PC-9 (cell line): ENCODE data around the gene ECSIT. TPM values are rescaled to one million over a fixed set of nuclear protein-coding genes. Genes with fewer than 3 reads are reported as not detected.

Experiments
- BruUV-seq: library from RNA; stranded (reverse); fragments of 400-500 nt; replicated peaks from 2 replicates; lab custom pipeline; 2021; lab: Mats Ljungman, UMichigan
- CTCF ChIA-PET: fragments of 300-600 bp; sonication (Branson Sonifier 250); formaldehyde crosslinking; loops from one replicate; lab custom pipeline; 2022; ENCODE audit warnings: antibody characterized with exemption; lab: Charles Lee
- POLR2A ChIA-PET: fragments of 300-600 bp; sonication (Branson Sonifier 250); formaldehyde crosslinking; loops from one replicate; lab custom pipeline; 2022; ENCODE audit warnings: antibody characterized with exemption; ENCODE audit not compliant: unreplicated experiment; lab: Charles Lee
- DNase-seq, 2 experiments: peaks; one replicate each; pipeline versions ENCODE4 v3.0.0 to v3.0.0-alpha.2; 2015 to 2022; ENCODE audit warnings: mixed read lengths in 1 of 2
- H2AFZ ChIP-seq: fragments of 200-600 bp; sonication (generic); 2 replicates; pipeline ENCODE4 v1.8.1; 2017; ENCODE audit warnings: antibody characterized with exemption
- H3F3A ChIP-seq: fragments of 200-600 bp; sonication (generic); 2 replicates; pipeline ENCODE4 v1.8.1; 2017; ENCODE audit warnings: antibody characterized with exemption, mild to moderate bottlenecking, low read depth; ENCODE audit not compliant: insufficient read depth
- H3K27ac ChIP-seq: fragments of 200-600 bp; sonication (generic); 2 replicates; pipeline ENCODE4 v1.6.1; 2016; ENCODE audit warnings: mixed run types
- H3K27me3 ChIP-seq: fragments of 200-600 bp; sonication (generic); 2 replicates; pipeline ENCODE4 v1.6.1; 2016; ENCODE audit warnings: low read depth, mixed run types; ENCODE audit not compliant: insufficient read depth
- H3K36me3 ChIP-seq: fragments of 200-600 bp; sonication (generic); 2 replicates; pipeline ENCODE4 v1.6.1; 2016; ENCODE audit warnings: low read depth, mixed run types
- H3K4me1 ChIP-seq: fragments of 200-600 bp; sonication (generic); replicated peaks from 2 replicates; pipeline ENCODE4 v1.6.1; 2016; ENCODE audit warnings: mixed run types; ENCODE audit not compliant: insufficient read depth
- H3K4me2 ChIP-seq: fragments of 200-600 bp; sonication (generic); 2 replicates; pipeline ENCODE4 v1.6.1; 2017; ENCODE audit warnings: mixed run types
- H3K4me3 ChIP-seq: fragments of 200-600 bp; sonication (generic); 2 replicates; pipeline ENCODE4 v1.6.1; 2016; ENCODE audit warnings: mixed run types
- H3K79me2 ChIP-seq: fragments of 200-600 bp; sonication (generic); 2 replicates; pipeline ENCODE4 v1.6.1; 2017; ENCODE audit warnings: low read depth, mixed run types
- H3K9me2 ChIP-seq: fragments of 200-600 bp; sonication (generic); 2 replicates; pipeline ENCODE4 v1.8.1; 2017; ENCODE audit warnings: mild to moderate bottlenecking; ENCODE audit not compliant: insufficient read depth
- H3K9me3 ChIP-seq: fragments of 200-600 bp; sonication (generic); 2 replicates; pipeline ENCODE4 v1.8.1; 2016; ENCODE audit warnings: low read depth; ENCODE audit not compliant: insufficient read depth
- H4K20me1 ChIP-seq: fragments of 200-600 bp; sonication (generic); 2 replicates; pipeline ENCODE4 v1.8.1; 2017; ENCODE audit not compliant: insufficient read depth
- EZH2 ChIP-seq: fragments of 200-600 bp; sonication (generic); IDR thresholded peaks from 2 replicates; pipeline ENCODE4 v1.8.0; 2017; ENCODE audit warnings: antibody characterized with exemption, low read depth
- intact Hi-C: fragments of 100-400 bp; cut with micrococcal nuclease; formaldehyde crosslinking; loops from one replicate; pipeline ENCODE4 v1.10.0; 2022; ENCODE audit not compliant: unreplicated experiment
- total RNA-seq: library from RNA; stranded (reverse); gene quantifications from 2 replicates; pipeline ENCODE4 v1.2.3, GENCODE V29; 2021
- TF ChIP-seq, protein P1 (sequence below): fragments of 200-600 bp; sonication (generic); conservative IDR thresholded peaks from 2 replicates; pipeline ENCODE4 v1.6.1; 2017; ENCODE audit warnings: mixed run types, antibody characterized with exemption, mild to moderate bottlenecking, moderate library complexity

Gene ECSIT
- total RNA-seq, 1 experiment from 2014 or later: 42.4 TPM

DNA sequence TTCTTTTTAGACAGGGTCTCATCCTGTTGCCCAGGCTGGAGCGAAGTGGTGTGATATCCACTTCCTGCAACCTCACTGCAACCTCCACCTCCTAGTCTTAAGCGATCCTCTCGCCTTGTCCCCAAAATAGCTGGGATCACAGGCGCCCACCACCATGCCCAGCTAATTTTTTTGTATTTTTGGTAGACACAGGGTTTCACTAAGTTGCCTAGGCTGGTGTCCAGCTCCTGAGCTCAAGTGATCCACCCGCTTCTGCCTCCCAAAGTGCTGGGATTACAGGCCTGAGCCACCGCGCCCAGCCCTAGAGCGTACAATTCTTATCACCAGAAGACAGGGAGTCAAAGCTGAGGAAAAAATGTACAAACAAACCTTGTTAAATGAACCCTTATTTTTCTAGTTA lies 34.6 kb upstream of the ECSIT start:
- no TSS peak for BruUV-seq
- no peak overlapping the region for H2AFZ ChIP-seq
- no peak overlapping the region for H3K4me2 ChIP-seq
- no peaks in the 10 kb centered on the region for H3K27me3 ChIP-seq
- intact Hi-C loops: loop anchor here (5.0 kb wide), 1 partner anchor 234 kb away; the partner anchor contains the start of gene ZNF491
- POLR2A ChIA-PET: no interaction called here
- no peaks in the 10 kb centered on the region for H3K36me3 ChIP-seq
- peaks cover 20% of the 10 kb centered on the region for H3K79me2 ChIP-seq
- peaks cover 16% of the 10 kb centered on the region; the same call in 1 of the 2 replicates for H3F3A ChIP-seq
- peaks cover 5% of the 10 kb centered on the region; the same call in 1 of the 2 replicates for H3K4me1 ChIP-seq
- no peaks in the 10 kb centered on the region for H4K20me1 ChIP-seq
- no peaks in the 10 kb centered on the region for H3K9me3 ChIP-seq
- no peak overlapping the region for H3K4me3 ChIP-seq
- H3K27ac ChIP-seq: no peak overlapping the region
- no peak for DNase-seq
- H3K9me2 ChIP-seq: no peaks in the 10 kb centered on the region
- CTCF ChIA-PET: no interaction called here
- TF ChIP-seq, protein P1, sequence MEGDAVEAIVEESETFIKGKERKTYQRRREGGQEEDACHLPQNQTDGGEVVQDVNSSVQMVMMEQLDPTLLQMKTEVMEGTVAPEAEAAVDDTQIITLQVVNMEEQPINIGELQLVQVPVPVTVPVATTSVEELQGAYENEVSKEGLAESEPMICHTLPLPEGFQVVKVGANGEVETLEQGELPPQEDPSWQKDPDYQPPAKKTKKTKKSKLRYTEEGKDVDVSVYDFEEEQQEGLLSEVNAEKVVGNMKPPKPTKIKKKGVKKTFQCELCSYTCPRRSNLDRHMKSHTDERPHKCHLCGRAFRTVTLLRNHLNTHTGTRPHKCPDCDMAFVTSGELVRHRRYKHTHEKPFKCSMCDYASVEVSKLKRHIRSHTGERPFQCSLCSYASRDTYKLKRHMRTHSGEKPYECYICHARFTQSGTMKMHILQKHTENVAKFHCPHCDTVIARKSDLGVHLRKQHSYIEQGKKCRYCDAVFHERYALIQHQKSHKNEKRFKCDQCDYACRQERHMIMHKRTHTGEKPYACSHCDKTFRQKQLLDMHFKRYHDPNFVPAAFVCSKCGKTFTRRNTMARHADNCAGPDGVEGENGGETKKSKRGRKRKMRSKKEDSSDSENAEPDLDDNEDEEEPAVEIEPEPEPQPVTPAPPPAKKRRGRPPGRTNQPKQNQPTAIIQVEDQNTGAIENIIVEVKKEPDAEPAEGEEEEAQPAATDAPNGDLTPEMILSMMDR: no peak
- no peak for TF ChIP-seq EZH2

DNA sequence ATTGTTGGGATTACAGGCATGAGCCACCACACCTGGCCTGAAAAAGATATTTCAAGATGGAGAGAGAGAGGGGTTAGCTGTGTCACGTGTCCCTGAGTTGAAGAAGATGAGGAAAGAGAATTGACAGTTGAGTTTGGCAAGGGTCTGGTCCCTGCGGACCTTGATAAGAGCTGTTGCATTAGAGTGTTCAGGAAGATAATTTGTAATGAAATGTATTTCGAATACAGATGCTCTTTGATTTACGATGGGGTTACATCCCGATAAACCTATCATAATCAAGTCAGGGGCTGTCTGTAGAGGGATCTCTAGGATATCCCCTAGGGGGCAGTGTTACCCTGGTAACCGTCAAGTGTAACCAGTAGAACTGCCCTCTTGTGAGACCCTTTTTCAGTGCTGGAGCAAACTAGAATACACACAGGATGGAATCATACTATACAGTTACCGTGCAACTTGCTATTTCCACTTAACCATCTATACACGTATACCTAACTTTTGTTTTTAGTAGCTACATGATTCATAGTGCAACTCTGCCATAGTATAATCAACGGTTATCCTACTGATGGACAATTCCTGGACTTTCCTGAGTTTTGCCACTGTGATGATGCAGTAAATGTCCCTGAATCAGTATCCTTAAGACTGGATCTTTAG lies 31.6 kb upstream of the ECSIT start:
- ChIA-PET CTCF (interaction anchor here (0.6 to 0.7 kb wide), 5 partner anchors 12 to 1283 kb away, joined by 3 to 9 read pairs (median 4); no protein-coding TSS in a partner anchor), POLR2A (no interaction called here)
- intact Hi-C loops: loop anchor here (5.0 kb wide), 1 partner anchor 237 kb away; the partner anchor contains the start of gene ZNF491
- Histone ChIP-seq H3K4me3 (peak overlapping the region; percentile 97; the same call in 1 of the 2 replicates), H2AFZ (0 out of 2 replicates have a peak overlapping the region, but pooled peaks have one; percentile 94), H3K9me3 (no peaks in the 10 kb centered on the region), H3K27ac (no peak overlapping the region), H3K9me2 (no peaks in the 10 kb centered on the region), H4K20me1 (peaks cover 21% of the 10 kb centered on the region), H3K4me1 (peaks cover 11% of the 10 kb centered on the region; the same call in 1 of the 2 replicates), H3K79me2 (peaks cover 50% of the 10 kb centered on the region), H3K27me3 (no peaks in the 10 kb centered on the region), H3K4me2 (peak overlapping the region; percentile 86), H3F3A (peaks cover 21% of the 10 kb centered on the region; the same call in 1 of the 2 replicates), H3K36me3 (no peaks in the 10 kb centered on the region)
- TF ChIP-seq, protein P1: peak; percentile 83
- no peak for TF ChIP-seq EZH2
- peak; percentile 45 to 61 for DNase-seq
- no TSS peak for BruUV-seq

DNA sequence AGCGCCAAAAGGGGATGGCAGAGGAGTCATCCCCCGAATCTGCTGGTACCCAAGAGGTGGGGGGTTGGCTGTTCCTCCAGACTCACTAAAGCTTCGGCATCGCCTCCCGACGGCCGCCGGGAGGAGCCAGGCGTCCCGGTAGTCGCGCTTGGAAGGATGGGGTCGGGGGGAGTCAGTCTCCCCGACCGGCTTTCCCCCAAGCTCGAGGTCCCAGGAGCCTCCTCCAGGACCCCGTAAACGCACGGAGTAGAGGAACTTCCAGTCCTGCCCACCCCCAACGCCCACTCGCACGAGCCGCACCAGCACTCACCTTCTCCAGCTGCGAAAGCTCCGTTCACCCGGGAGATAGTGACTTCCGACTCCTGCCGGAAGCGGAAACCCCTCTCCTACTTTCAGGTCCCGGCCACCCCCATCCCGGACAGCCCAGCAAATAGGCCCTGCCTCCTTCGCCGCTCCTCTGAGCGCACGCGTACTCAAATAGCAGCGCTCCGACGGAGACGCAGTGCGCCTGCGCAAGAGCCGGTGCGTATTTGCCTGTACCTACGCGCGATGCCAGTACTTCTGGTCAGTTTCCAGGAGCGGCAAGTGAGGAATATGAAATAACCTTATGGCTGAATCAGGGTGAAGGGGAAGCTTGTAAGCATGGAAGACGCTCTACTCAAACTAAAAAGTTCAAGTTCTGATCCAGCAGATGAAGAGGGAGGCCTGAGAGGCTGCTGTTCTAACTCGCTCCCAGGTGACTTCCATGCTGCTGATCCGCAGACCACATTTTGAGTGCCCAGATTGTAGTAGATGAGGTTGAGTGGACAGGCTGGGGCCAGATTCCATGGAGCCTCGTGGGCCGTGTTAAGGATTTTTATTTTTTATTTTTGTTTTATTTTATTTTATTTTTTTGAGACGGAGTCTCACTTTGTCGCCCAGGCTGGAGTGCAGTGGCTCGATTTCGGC lies 30.2 kb upstream of the ECSIT start, which contains the start of gene ELOF1:
ELOF1 (minus strand) TSS at position 350 of the 948 bp plus-strand sequence. CDS start 4,883 bp downstream, outside the sequence.
- peak; percentile 97 for DNase-seq
- peak within 1 kb of the TSS; percentile 94 for H2AFZ ChIP-seq
- H3K4me3 ChIP-seq: peak within 1 kb of the TSS; percentile 97
- TF ChIP-seq EZH2: no peak
- TF ChIP-seq, protein P1: peak; percentile 48
- H3K79me2 ChIP-seq: peaks cover 57% of the 10 kb centered on the region
- no peaks in the 10 kb centered on the region for H3K9me2 ChIP-seq
- peaks cover 11% of the 10 kb centered on the region; the same call in 1 of the 2 replicates for H3K4me1 ChIP-seq
- BruUV-seq: TSS peak; percentile 94
- no peaks in the 10 kb centered on the region for H3K9me3 ChIP-seq
- H3K36me3 ChIP-seq: 0 out of 2 replicates have a peak, but pooled peaks cover 5% of the 10 kb centered on the region
- ChIA-PET CTCF (interaction anchor here (0.6 to 1.1 kb wide), 8 partner anchors 10 to 594 kb away, joined by 3 to 9 read pairs (median 6); no protein-coding TSS in a partner anchor), POLR2A (interaction anchor here (0.6 kb wide), 4 partner anchors 23 to 191 kb away, joined by 3 to 7 read pairs (median 4); no protein-coding TSS in a partner anchor)
- H3K27me3 ChIP-seq: no peaks in the 10 kb centered on the region
- H3K27ac ChIP-seq: peak within 1 kb of the TSS; percentile 47; the same call in 1 of the 2 replicates
- H3K4me2 ChIP-seq: peak within 1 kb of the TSS; percentile 86
- peaks cover 24% of the 10 kb centered on the region for H4K20me1 ChIP-seq
- intact Hi-C loops: loop anchor here (2.0 kb wide), 1 partner anchor 54 kb away; the partner anchor contains the start of gene ZNF653
- peaks cover 17% of the 10 kb centered on the region; the same call in 1 of the 2 replicates for H3F3A ChIP-seq
